ENCODE data around the gene PJA2. TPM values are rescaled to one million over a fixed set of nuclear protein-coding genes. Genes with fewer than 3 reads are reported as not detected.

PJA2 gene
- total and polyA plus RNA-seq, 2 donors (not counting 1 experiment from before 2014, with no cell fraction given), result 21.3 to 90.4 TPM

DNA sequence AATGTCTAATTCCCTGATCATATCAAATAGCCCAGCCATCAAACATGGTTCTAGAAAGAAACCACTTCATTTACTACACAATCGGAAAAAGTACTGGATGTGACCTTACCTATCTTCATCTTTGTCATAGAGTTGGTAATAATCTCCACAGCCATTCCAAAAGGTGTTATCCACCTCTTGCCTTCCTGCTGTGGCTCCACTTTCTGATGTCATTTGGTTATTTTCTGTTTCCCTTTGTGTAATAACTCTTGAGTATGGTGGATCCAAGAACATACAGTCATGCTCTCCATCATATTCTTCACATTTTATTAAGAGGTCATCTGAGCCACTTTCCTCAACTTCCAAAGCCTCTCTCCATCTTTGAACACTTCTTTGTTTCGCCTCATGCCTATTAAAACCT, 31.7 kb downstream of the PJA2 start:
- no peak overlapping the region for H3K4me3 ChIP-seq (ENCODE audit: control extremely low read depth in 1 of 5, extremely low read depth in 1 of 5, insufficient read depth in 1 of 5, low read depth in 2 of 5, low read length in 4 of 5)
- no peak for TF ChIP-seq EZH2 (IDR thresholded peaks at IDR 0.05; ENCODE audit: borderline replicate concordance, insufficient read depth, low read depth, low read length, poor library complexity, severe bottlenecking)
- TF ChIP-seq, protein P1, sequence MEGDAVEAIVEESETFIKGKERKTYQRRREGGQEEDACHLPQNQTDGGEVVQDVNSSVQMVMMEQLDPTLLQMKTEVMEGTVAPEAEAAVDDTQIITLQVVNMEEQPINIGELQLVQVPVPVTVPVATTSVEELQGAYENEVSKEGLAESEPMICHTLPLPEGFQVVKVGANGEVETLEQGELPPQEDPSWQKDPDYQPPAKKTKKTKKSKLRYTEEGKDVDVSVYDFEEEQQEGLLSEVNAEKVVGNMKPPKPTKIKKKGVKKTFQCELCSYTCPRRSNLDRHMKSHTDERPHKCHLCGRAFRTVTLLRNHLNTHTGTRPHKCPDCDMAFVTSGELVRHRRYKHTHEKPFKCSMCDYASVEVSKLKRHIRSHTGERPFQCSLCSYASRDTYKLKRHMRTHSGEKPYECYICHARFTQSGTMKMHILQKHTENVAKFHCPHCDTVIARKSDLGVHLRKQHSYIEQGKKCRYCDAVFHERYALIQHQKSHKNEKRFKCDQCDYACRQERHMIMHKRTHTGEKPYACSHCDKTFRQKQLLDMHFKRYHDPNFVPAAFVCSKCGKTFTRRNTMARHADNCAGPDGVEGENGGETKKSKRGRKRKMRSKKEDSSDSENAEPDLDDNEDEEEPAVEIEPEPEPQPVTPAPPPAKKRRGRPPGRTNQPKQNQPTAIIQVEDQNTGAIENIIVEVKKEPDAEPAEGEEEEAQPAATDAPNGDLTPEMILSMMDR (IDR thresholded peaks at IDR 0.05), result no peak
- H3K4me1 ChIP-seq (ENCODE audit: control insufficient read depth in 2 of 2, insufficient read depth in 2 of 2, low read length in 2 of 2), result no peaks in the 10 kb centered on the region
- no peak overlapping the region for H3K9ac ChIP-seq (ENCODE audit: low read length)
- H3K9me3 ChIP-seq (ENCODE audit: control extremely low read depth in 1 of 3, control insufficient read depth in 2 of 3, insufficient read depth in 1 of 3, low read length in 2 of 3), result no peaks in the 10 kb centered on the region
- H3K27me3 ChIP-seq (replicated peaks in 1 of 4; ENCODE audit: control extremely low read depth in 1 of 4, control insufficient read depth in 3 of 4, insufficient read depth in 4 of 4, low read length in 3 of 4), result no peaks in the 10 kb centered on the region
- intact Hi-C loops (cut with micrococcal nuclease), result loop anchor here (5.0 kb wide), 1 partner anchor 59 kb away; no protein-coding TSS in a partner anchor
- ChIA-PET CTCF (no interaction called here), POLR2A (no interaction called here)
- no peak overlapping the region for H3K27ac ChIP-seq (ENCODE audit: low read length in 2 of 2)
- H3K27ac Mint-ChIP-seq, result no peak overlapping the region
- H3K4me1 Mint-ChIP-seq, result peaks cover 11% of the 10 kb centered on the region
- ATAC-seq (ENCODE audit: low read depth) (no peak), DNase-seq (no peak)
- H3K27me3 Mint-ChIP-seq, result no peaks in the 10 kb centered on the region
- H2AFZ ChIP-seq (ENCODE audit: insufficient read depth, low read depth, low read length, poor library complexity, severe bottlenecking), result no peak overlapping the region
- 100% methylated on average over 2 of the region's 2 CpGs for WGBS (ENCODE audit: insufficient coverage)
- H3K79me2 ChIP-seq (ENCODE audit: control insufficient read depth, insufficient read depth, low read length), result peaks cover 64% of the 10 kb centered on the region
- peaks cover 26% of the 10 kb centered on the region for H4K20me1 ChIP-seq (ENCODE audit: control insufficient read depth, insufficient read depth, low read length, poor library complexity, severe bottlenecking)
- peaks cover 8 to 49% of the 10 kb centered on the region in 2 experiments for H3K36me3 ChIP-seq (replicated peaks in 1 of 2; ENCODE audit: control extremely low read depth in 1 of 2, control insufficient read depth in 1 of 2, extremely low read depth in 1 of 2, insufficient read depth in 2 of 2, low read length in 1 of 2)
- H3K9me3 Mint-ChIP-seq (ENCODE audit: insufficient read depth), result no peaks in the 10 kb centered on the region
- no peak overlapping the region for H3K4me3 Mint-ChIP-seq
- no peak overlapping the region for H3K4me2 ChIP-seq (replicated peaks; ENCODE audit: low read depth, low read length, poor library complexity, severe bottlenecking)

DNA sequence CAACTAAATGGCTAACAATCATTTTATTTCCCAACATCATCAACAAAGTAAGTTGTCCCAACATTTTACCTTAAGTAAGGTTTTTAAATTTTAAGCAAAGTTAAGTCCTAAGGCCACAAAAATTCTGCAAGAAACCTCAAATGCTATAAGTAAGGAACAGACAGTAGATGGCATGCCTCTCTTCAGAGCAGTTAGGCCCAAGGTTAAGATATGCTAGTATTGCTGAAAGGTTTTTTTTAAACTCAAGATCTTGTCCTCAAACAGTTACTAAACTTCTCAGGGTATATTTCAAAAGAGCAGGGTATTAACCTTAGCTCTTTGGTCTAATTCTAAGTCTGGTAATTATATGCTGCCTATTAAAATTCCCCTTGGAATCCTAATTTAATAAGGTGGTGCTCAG, 35.1 kb downstream of the PJA2 start:
- Mint-ChIP-seq H3K4me1 (peaks cover 18% of the 10 kb centered on the region), H3K9me3 (ENCODE audit: insufficient read depth) (no peaks in the 10 kb centered on the region), H3K27me3 (no peaks in the 10 kb centered on the region), H3K27ac (no peak overlapping the region), H3K4me3 (no peak overlapping the region)
- no peak overlapping the region for H3K4me2 ChIP-seq (replicated peaks; ENCODE audit: low read depth, low read length, poor library complexity, severe bottlenecking)
- no peak overlapping the region for H3K4me3 ChIP-seq (ENCODE audit: control extremely low read depth in 1 of 5, extremely low read depth in 1 of 5, insufficient read depth in 1 of 5, low read depth in 2 of 5, low read length in 4 of 5)
- ChIA-PET CTCF (no interaction called here), POLR2A (no interaction called here)
- TF ChIP-seq EZH2 (IDR thresholded peaks at IDR 0.05; ENCODE audit: borderline replicate concordance, insufficient read depth, low read depth, low read length, poor library complexity, severe bottlenecking), result no peak
- TF ChIP-seq, protein P1 (IDR thresholded peaks at IDR 0.05), result peak; percentile 10
- ATAC-seq (ENCODE audit: low read depth) (no peak), DNase-seq (no peak)
- no peaks in the 10 kb centered on the region for H3K4me1 ChIP-seq (ENCODE audit: control insufficient read depth in 2 of 2, insufficient read depth in 2 of 2, low read length in 2 of 2)
- no peaks in the 10 kb centered on the region for H3K9me3 ChIP-seq (ENCODE audit: control extremely low read depth in 1 of 3, control insufficient read depth in 2 of 3, insufficient read depth in 1 of 3, low read length in 2 of 3)
- H4K20me1 ChIP-seq (ENCODE audit: control insufficient read depth, insufficient read depth, low read length, poor library complexity, severe bottlenecking), result peaks cover 35% of the 10 kb centered on the region
- H3K27me3 ChIP-seq (replicated peaks in 1 of 4; ENCODE audit: control extremely low read depth in 1 of 4, control insufficient read depth in 3 of 4, insufficient read depth in 4 of 4, low read length in 3 of 4), result no peaks in the 10 kb centered on the region
- peaks cover 59% of the 10 kb centered on the region for H3K79me2 ChIP-seq (ENCODE audit: control insufficient read depth, insufficient read depth, low read length)
- H3K9ac ChIP-seq (ENCODE audit: low read length), result no peak overlapping the region
- H3K27ac ChIP-seq (ENCODE audit: low read length in 2 of 2), result no peak overlapping the region
- H3K36me3 ChIP-seq (replicated peaks in 1 of 2; ENCODE audit: control extremely low read depth in 1 of 2, control insufficient read depth in 1 of 2, extremely low read depth in 1 of 2, insufficient read depth in 2 of 2, low read length in 1 of 2), result peaks cover 10 to 45% of the 10 kb centered on the region in 2 experiments
- intact Hi-C loops (cut with micrococcal nuclease), result loop anchor here (5.0 kb wide), 1 partner anchor 63 kb away; no protein-coding TSS in a partner anchor
- H2AFZ ChIP-seq (ENCODE audit: insufficient read depth, low read depth, low read length, poor library complexity, severe bottlenecking), result no peak overlapping the region
